HG03280 (cell line): ENCODE measurements around the gene NUDC.
"Not testable (repeated sequence)": the region's sequence is repeated elsewhere in the genome, so short reads cannot be mapped to it uniquely, and the experiment has no call there.

Experiments
- ATAC-seq: cut with Tn5 transposase; IDR thresholded peaks from one replicate; pipeline ENCODE4 v1.9.1; 2021; ENCODE audit warnings: mild to moderate bottlenecking, moderate library complexity; ENCODE audit not compliant: unreplicated experiment

NUDC gene

DNA sequence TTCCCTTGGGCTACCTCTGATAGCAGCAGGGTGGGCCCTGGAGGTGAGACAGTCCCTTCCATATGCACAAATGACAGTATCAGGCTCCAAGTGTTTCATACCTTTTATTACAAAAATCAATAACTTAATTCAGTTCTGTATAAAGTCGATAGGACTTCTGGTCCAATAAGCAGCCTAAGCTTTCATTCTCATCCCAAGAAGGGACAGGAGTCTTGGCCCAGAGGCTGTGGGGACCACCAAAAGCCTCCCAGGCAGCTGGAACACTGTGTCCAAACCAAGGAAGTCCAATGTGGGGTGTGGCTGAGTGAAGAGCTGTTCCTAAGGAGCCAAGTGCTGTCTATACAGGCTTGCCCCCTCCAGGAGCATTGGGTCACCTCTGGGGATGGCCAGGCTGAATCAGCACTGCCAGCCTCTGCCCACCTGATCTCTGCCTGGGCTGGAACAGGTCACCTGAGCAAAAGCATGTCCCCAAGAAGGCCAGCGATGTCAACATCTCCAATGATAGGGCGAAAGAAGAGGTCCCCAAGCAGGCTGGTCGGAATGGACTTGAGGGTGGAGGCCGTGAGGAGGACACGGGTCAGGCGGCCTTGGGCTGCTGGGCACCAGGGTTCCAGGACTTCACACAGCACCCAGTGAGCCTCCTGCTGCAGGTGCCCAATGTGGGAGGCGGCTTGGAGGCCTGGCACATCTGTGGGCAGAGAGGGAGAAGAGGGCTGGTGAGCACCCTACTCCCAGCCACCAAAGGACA lies 10.0 kb upstream of the NUDC start:
- ATAC-seq, result no peak

DNA sequence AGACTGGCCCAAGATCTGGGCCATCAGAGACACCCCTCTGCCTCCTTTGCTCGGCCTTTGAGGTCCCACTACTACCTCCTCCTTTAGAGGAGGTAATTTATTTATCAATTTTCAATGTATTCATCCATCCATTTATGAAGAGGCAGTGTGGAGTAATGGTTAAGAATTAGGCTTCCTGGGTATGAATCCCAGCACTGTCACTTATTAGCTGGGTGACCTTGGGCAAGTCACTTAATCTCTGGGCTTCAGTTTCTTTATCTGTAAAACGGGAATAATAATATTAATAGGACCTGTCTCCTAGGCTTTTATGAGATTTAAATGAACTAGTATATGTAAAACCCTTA lies 9.4 kb upstream of the NUDC start:
- no peak for ATAC-seq

DNA sequence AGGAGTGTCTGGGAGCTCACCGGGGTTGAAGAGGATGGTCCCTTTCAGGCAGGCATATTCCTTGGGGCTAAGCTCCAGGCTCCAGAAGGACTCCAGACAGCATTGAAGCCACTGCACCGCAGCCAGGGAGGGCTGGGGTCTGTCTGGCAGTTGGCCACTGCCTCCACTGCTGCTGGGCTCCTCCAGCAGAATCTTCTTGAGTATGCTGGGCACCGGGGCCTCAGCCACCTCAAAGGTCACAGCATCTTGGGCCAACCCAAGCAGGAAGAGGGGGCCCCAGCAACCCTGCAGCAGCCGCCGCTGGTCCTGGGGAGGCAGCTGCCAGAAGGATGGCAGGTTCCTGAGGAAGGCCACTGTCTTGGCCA lies 8.2 kb upstream of the NUDC start:
- ATAC-seq, result no peak

DNA sequence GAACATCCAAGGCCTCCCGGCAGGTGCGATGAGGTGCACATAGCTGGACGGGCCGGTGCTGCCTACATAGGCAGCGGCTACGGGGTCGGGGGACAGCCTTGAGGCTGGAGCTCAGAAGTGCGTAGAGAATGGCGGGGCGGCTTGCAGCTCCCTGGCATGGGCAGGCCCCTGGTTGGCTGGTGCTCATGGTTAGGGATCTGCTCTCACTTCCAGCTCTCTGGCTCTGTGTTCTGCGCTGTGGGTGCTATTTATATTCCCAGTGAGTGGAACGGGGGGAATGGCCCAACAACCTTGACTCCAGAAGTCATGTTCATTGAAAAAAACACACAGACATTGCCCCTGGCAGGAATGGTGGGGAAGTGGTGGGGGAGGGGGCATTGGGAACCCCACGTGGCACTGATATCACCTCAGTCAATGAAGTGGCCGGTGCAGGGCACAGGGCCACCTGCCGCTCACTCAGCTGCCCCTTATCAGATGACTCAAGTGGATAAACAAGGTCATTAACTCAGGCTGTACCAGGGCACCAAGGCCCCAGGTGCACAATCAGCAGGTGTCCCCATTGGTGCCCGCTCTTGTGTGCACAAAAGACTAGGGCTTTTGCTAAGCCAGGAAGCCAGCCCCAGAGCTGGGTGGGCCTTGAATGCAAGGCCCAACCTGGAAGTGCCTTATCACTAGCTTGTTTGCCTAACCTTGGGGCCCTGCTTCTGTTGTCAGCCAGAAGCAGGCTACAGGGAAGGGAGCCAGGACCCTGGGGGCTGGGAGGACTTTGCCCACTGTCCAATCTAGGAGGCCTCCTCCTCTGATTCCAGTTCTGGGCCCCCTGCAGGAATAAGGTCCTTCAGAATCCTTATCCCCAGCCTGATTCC lies 7.6 kb upstream of the NUDC start, which contains the start of gene NR0B2:
Gene NR0B2 (minus strand): TSS at position 222 of the 866 bp plus-strand sequence. CDS start 35 bp downstream, at position 187.
- no peak for ATAC-seq

DNA sequence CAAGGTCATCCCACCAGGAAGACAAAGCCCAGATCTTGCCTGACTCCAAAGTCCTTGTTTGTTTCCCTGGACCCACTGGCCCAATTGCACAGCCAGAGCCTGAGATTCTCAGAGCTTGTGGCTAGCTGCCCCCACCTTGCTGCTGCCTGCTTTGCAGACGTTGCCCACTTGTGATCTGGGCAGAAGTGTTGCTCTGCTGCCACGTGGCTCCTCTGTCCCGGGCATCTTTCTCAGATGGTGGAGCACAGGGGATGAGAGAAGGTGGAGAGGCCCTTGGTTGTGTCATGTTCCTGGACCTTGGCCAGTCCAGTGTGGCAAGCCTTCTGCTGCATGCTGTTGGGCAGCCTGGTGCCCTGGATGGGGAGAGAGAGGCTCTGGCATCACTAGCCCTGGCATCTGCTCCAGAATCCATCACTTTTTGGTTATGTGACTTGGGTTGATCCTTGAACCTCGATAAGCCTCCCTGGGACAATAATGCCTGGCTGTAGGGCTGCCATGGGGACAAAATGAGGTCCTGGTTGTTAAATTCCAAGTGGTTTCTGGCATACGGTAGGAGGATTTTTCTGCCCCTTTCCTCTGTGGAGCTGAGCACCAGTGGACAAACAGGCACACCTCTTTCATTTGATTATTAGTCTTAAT lies 6.2 kb upstream of the NUDC start:
- no peak for ATAC-seq

DNA sequence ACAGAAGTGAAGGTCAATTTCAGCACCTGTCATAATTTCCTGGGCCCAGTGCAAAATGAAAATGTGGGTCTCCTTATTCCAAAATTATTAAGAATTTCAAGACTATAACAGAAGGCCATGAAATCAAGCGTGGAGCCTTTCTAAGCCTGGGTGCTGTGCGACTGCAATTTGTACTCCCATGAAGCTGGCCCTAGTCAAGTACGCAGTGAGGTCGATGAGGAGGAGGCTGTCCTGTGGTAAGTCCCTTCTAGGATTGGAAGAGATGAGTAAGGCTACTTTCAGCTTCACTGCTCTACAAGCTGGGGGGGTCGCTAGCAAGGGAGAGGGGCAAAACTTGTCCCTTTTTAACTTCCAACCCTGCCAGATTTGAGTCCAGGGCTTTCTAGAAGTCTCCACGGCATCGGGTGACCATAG lies 410 bp upstream of the NUDC start:
- peak; percentile 18 for ATAC-seq

DNA sequence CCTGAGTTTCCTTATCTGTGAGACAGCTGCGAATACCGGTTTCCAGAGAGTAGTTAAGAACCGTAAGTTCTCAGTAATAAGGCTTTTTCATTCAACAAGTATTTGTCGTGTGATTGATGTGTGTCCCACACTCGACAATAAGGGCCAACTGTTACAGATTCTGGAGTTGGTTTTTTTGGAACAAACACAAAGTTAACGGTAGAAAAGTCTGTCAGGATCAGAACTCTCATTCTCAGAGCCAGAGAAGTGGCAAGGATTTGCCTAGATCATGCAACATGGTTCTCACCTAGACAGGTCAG lies 837 bp downstream of the NUDC start:
- no peak for ATAC-seq

DNA sequence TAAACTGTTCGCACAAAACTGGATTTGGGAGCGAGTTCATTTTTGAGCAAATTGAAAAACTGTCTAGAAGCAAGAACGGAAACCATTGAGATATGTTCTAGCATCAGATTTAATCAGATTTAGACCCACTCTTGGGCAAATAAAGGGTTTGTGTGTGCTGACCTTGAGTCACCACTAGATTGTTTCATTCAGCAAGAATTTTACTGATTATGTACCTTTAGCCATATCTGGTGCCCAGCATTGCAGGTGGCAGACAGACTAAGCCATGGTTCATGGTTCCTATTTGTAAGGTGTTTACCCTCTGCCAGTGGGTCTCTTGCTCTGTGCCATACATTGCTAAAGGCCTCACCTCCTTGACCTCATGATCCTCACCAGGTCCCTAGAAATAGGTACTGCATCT lies 1.4 kb downstream of the NUDC start:
- ATAC-seq, result no peak

DNA sequence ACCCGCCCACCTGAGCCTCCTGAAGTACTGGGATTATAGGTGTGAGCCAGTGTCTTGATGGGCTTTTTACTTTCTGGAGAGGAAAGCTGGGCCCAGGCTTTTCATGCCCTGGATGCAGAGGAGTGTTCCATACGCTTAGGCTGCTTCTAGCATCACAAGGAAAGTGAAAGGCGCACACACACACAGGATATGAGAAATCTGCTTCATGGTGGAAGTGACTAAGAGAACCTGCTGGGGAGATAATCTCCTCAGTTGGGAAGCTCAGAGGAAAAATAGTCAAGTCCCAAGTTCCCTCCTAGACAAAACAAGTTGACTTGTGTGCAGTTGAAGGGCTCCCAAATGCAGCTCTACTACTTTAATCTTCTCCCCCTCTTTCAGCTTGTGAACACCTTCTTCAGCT lies 2.2 kb downstream of the NUDC start:
- no peak for ATAC-seq

DNA sequence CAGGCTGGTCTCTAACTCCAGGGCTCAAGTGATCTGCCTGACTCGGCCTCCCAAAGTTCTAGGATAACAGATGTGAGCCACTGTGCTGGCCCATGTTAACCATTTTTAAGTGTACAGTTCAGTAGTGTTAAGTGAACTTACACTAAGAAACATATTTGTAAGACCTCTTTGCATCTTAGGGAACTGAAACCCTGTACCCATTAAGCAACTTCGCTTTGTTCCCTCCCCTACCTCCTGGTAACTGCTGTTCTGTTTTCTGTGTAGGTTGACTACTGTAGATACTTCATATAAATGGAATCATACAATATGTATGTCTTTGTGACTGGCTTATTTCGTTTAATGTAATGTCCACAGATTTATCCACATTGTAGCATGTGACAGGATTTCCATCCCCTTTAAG lies 11.0 kb downstream of the NUDC start:
- no peak for ATAC-seq

DNA sequence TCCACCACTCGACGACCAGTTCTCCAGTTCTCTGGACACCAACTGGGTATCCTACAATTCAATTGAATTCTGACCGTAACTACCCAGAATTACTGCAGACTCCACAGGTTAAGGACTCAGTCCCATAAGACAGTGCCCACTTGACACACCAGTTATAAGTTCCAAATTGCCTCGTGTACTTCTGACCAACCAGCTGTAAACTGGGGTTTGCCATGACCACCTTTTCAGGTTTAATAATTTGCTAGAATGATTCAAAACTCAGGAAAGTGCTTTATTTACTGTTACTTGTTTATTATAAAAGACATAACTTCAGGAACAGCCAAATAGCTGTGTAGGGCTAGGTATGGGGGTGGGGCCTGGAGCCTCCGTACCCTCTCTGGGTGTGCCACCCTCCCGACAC lies 15.3 kb downstream of the NUDC start:
- no peak for ATAC-seq

DNA sequence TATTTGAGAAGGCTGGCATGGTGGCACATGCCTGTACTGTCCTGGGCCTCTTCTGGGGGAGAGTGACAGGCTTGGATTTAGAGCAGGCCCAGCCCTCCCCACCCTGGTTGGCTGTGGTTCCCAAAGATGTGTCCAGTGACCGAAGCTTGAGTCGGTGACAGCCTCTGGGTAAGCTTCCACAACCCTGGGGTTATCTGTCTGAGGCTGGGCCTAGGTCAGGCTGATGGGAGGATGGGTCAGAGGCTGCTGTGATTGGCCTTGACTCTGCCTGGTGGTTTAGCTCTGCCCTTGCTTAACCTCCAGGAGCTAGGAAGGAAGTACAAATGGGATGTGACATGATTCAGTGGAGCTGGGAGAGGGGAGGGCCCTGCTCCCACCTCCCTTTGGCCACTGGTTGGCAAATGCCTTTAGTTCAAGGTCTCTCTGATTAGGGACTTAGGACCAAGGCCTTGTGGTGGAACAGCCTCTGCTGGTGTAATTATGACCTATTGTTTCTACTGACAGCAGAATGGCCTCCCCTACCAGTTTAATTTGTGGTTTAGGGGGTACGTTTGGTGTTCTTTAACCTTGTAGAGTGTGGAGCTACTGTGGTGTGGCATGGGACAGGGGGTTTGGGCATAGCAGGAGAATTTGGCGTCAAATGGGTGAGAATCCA lies 16.6 kb downstream of the NUDC start:
- no peak for ATAC-seq

DNA sequence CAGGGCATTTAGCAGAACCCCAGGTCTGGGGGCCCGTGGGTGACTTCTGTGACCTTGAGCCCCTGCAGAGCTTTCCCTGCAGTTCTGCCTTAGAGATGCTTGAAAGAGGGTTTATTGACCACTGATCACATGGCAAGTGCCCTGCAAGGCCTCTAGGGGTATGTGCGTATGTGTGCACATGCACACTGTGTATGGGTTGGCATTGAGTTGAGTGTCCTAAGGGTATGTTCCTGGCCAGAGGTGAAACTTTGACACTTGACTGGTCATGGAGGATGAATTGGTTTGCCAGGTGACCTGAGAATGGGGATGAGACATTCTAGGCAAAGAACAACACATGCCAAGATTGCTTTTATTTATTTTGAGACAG lies 17.1 kb downstream of the NUDC start:
- ATAC-seq, result no peak

DNA sequence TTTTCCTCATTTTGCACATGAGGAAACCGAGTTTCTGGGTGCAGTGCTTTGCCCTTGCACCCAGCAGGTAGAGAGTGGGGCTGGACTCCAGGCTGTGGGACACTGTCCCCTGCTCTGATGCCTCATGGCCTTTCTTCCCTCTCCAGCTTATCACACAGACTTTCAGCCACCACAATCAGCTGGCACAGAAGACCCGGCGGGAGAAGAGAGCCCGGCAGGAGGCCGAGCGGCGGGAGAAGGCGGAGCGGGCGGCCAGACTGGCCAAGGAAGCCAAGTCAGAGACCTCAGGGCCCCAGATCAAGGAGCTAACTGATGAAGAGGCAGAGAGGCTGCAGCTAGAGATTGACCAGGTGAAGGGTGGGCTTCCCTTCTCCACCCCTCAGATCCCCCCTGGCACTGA lies 19.8 kb downstream of the NUDC start:
- no peak for ATAC-seq

DNA sequence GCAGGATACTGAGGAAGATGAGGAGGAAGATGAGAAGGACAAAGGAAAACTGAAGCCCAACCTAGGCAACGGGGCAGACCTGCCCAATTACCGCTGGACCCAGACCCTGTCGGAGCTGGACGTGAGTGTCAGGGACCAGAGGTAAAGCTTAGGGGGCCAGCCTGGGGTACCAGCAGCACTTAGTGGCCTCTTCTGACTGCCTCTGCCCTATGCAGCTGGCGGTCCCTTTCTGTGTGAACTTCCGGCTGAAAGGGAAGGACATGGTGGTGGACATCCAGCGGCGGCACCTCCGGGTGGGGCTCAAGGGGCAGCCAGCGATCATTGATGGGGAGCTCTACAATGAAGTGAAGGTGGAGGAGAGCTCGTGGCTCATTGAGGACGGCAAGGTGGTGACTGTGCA lies 21.1 kb downstream of the NUDC start:
- ATAC-seq, result no peak

DNA sequence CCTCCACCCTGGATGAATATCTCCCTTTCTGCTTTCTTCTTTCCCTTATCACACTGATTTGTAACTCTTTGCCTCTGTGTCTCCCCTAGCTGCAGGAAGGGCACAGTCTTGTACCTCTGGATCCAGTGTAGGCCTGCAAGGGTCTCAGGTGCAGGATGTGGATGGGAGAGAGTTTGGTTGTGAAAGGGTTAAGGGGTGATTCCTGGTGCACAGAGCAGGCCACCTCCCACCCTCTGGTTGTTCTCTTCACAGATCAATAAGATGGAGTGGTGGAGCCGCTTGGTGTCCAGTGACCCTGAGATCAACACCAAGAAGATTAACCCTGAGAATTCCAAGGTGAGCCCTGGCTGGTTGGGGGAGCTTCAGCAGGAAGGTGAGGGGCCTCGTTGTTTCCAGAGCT lies 23.6 kb downstream of the NUDC start:
- no peak for ATAC-seq

DNA sequence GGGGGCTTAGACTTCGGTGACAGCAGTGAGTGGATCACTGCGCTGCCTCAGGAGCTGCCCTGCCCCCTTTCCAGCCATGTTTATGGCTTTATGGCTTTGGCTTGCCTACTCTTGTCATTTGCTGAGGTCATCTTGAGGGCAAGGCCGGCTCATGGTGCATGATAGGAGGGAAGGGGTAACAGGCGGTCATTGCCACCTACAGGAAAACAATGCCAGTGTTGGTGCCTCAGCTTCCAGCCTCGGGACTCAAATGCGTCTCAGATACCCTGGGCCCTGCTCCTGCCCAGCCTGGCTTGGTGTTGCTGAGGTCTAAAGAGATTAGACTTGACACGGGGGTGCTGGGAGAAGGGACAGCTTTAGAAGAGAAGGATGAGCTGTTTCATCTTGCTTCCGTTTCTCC lies 24.2 kb downstream of the NUDC start:
- no peak for ATAC-seq

DNA sequence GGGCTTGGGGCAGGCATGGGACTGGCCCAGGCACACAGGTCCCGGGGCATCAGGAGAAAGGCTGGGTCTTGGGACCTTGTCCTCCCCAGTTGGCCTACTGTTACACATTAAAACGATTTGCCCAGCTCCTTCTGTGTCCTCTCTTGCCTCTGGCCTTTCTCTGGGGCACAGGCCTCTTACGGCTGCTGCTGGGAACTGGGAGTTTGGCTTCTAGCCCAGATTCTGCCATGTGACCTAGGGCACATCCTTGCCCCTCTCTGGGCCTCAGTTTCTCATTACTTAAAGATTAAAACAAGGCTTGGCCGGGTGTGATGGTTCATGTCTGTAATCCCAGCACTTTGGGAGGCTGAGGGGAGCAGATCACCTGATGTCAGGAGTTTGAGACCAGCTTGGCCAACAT lies 24.7 kb downstream of the NUDC start:
- no peak for ATAC-seq

DNA sequence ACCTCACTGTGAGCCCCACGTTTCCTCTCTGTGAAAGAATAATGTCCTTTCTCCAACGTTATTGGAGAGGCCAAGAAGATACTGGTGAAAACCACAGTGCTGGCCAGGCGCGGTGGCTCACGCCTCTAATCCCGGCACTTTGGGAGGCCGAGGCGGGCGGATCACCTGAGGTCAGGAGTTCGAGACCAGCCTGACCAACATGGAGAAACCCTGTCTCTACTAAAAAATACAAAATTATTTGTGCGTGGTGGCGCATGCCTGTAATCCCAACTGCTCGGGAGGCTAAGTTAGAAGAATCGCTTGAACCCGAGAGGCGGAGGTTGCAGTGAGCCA lies 27.1 kb downstream of the NUDC start:
- ATAC-seq, result not testable (repeated sequence)

DNA sequence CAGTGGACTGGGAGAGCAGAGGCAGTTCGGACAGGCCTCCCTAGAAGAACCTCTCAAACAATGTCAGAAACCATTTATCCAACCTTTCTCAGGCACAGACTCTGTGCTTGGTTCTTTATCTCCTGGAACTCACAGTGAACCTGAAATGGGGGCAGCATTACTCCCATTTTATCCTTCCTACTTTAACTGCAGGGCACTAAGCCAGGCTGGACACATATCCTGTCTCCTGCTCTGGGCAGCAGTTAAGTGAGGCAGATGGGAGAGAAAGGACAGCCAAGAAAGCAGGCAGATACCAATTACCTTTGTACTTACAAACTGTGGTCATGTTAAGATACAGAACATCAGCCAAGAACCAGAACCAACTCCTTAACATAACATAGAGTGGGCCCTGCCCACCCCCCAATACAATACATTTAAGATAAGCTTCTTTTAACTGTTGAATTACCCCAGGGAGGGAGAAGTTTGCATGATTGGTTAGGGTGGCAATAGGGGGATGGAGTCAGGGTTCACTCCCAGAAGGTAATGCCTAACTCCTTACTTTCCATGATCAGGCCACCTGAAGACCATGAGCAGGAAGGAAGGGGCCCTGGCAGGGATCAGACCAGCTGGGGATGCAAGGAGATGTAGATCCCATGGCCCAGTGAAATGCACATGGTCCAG lies 27.9 kb downstream of the NUDC start:
- no peak for ATAC-seq

DNA sequence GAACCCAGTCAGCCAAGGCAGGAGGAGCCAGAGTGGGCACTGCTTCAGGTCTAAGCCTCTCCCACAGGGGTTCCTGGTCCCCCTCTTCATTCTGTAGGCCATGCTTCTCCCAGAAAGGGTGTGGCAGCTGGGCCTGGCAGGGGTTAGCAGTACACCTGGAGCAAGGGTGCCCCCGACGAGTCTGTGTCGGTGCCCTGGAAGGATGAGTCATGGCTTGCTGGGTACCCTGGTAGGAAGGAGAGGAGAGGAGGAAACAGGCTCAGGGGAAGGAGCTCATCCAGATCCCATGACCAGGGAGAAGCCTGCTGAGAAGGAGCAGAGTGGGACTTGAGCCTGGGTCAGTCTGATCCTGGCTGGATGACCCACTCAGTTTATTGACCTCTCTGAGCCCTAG lies 28.4 kb downstream of the NUDC start:
- no peak for ATAC-seq
